Esophagus muscularis mucosa (tissue), 3 donors: ENCODE data around the gene KIF21B.

Source experiments
- CTCF ChIP-seq, 3 experiments: fragments of 200-600 bp in 2 of 3; fragments of 450-650 bp in 1 of 3; sonication (generic) in 2 of 3; IDR thresholded peaks; one replicate each; pipeline ENCODE4 v1.5.1; 2017 to 2019; ENCODE audit warnings: antibody characterized with exemption in 3 of 3, mild to moderate bottlenecking in 2 of 3, moderate library complexity in 1 of 3
- EP300 ChIP-seq: sonication (generic); formaldehyde crosslinking; IDR thresholded peaks from one replicate; pipeline ENCODE4 v1.6.1; 2017; ENCODE audit warnings: antibody characterized with exemption

- TF ChIP-seq EP300 = no peak
- no peak for TF ChIP-seq CTCF (IDR thresholded peaks at IDR 0.05)
These were observed 5.7 kb downstream of the KIF21B start for GRCh38 chr1:201017828-201018163.
